Stimulated activated CD4-positive, alpha-beta T cell treated with anti-CD3 and anti-CD28 coated beads, Interleukin-1b, Interleukin-23, amount 100 ng/mL, for 4 hours (primary cell): Measurements from ENCODE around the gene NPR1.
A peak's percentile ranks its signal among the peaks of the same experiment; 100 is the strongest.
"Not testable (repeated sequence)": the region's sequence is repeated elsewhere in the genome, so short reads cannot be mapped to it uniquely, and the experiment has no call there.

Source experiments
- DNase-seq, 2 donors: peaks; one replicate each; pipeline ENCODE4 v3.0.0-alpha.2; 2020; ENCODE audit warnings: low read depth in 2 of 2

NPR1 gene

DNA sequence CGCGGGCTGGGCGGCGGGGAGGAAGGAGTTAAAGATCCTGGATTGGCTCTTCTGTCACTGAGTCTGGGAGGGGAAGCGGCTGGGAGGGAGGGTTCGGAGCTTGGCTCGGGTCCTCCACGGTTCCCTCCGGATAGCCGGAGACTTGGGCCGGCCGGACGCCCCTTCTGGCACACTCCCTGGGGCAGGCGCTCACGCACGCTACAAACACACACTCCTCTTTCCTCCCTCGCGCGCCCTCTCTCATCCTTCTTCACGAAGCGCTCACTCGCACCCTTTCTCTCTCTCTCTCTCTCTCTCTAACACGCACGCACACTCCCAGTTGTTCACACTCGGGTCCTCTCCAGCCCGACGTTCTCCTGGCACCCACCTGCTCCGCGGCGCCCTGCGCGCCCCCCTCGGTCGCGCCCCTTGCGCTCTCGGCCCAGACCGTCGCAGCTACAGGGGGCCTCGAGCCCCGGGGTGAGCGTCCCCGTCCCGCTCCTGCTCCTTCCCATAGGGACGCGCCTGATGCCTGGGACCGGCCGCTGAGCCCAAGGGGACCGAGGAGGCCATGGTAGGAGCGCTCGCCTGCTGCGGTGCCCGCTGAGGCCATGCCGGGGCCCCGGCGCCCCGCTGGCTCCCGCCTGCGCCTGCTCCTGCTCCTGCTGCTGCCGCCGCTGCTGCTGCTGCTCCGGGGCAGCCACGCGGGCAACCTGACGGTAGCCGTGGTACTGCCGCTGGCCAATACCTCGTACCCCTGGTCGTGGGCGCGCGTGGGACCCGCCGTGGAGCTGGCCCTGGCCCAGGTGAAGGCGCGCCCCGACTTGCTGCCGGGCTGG, at the start of gene NPR1:
Gene NPR1, plus strand, starts transcription at position 170 of the 818 bp plus-strand sequence. Its CDS starts 421 bp downstream, at position 591.
- no peak for DNase-seq

- DNase-seq, result no peak
Observed at GRCh38 chr1:153629343-153629665, 49.2 kb upstream of the NPR1 start.

DNA sequence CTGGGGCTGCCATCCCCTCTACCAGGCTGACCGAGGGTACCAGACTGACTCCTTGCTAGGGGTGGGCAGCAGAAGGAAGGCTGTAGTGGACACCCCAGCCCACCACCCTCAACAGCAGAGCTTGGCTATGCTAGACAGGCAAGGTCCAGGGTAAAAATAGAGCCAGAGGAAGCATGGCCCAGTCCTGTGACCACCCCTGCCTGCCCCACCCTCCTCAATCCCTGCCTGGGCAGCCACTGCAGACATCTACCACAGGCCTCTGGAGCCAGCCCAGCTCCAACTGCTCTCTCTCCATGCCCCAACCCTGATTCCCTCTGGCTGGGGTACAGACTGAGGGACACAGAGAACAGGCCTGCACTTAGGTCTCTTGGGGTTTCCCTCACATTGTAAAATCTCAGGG, 48.5 kb upstream of the NPR1 start:
- no peak for DNase-seq

DNA sequence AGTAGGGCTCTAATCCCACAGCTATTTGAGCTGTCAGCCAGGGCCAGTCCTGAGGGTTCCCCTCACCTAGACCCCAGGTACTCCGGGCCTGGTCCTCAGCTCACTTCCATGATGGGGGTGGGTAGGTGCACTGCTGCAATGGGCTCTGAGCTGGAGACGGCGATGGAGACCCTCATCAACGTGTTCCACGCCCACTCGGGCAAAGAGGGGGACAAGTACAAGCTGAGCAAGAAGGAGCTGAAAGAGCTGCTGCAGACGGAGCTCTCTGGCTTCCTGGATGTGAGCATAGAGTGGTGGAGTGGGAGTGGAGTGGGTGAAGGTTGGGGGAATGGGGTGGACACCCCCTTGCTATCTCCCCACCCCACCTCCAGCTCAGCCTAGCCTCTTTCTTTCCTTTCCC, 48.1 kb upstream of the NPR1 start:
- DNase-seq, result no peak

DNA sequence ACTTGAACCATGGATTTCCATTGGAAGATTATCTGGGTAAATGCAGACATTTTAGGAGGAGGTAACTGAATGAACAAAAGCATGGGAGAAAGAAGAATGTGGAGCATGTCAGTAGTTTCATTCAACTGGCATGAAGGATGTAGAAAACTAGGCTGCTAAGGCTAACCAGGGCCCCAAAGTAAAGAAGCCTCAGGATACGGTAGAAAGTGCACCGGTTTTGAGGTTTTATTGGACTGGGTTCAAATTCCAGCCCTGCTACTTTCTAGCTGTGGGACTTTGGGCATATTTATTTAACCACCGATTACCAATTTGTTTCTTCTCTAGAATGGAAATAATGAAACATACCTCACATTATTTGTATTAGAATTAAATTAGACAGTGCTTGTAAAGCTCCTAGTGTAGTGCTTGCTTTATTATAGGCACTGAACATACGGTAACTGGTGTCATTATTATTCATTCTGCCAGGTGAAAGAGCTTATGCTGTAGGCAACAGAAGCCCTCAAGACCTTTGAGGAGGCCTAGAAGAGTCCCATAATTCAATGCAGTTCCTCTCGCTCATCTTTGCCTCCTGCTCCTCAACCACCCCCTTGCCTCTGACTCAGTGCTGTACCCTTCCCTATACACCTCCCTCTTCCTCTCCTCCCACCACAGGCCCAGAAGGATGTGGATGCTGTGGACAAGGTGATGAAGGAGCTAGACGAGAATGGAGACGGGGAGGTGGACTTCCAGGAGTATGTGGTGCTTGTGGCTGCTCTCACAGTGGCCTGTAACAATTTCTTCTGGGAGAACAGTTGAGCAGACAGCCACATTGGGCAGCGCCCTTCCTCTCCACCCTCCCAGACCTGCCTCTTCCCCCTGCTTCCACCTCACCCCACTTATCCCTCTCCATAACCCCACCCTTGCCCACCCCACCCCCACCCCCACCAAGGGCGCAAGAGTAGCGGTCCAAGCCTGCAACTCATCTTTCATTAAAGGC, 47.2 kb upstream of the NPR1 start:
- no peak for DNase-seq

GRCh38 chr1:153633161-153633753, 45.2 kb upstream of the NPR1 start:
- no peak for DNase-seq

DNA sequence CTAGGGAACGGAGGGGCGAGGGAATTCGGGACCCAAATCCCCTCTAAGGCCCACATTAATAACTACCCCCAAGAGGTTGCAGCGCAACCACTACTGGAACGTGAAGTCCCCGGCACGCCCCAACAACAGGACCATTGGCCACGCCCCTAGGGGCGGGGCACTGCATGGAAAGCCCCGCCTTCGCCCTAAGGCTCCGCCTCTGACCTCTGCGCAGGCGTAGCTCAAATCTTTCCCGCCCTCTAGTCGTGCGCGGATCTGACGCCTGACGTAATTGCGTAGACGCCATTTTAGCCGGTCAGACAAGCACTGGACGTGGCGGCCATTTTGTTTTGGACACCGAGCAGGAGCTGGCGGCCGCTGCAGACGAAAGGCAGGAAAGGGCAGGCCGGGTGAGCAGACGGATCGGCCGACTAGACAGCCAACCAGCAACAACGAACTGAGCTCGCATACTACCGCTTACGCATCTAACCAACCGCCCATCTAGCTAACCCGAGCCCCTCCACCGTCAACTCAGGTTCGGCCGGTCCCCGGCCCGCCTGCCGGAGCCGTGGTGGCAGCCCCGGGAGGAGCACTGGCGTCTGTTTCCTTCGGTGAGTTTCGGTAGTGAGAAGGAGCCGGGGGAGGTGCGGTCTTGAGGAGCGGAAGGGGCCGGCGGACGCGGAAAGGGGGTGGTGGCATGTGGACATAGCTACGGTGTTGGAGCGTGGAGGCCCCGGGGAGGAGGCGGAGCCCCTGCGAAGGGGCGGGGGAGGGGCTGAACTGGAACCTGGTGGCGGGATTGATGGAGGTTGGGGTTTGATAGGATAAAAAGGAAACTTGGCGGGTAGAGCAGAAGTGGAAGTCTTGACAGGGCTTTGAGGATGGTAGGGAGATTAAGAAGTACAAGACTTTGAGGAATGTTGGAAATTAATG, 44.5 kb upstream of the NPR1 start, which contains the start of gene CHTOP:
Gene CHTOP, plus strand, starts transcription at position 313 of the 912 bp plus-strand sequence. CDS start 2,523 bp downstream, outside the sequence.
- peak; percentile 94 to 96 for DNase-seq

DNA sequence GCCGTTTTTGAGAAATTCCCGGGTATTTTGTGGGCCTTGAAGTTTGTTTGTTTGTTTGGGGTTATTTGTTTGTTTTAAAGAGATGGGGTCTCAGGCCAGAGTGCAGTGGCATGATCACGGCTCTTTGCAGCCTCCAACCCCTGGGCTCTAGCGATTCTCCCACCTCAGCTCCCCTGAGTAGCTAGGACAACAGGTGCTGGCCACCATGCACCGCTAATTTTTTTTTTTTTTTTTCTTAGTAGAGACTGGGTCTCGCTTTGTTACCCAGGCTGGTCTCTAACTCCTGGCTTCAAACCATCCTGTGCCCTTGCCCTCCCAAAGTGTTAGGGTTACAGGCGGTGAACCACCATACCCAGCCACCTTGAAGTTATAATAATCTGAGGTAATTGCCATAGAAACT, 42.6 kb upstream of the NPR1 start:
- no peak for DNase-seq

- DNase-seq, result no peak
Observed at GRCh38 chr1:153636312-153636711, 42.2 kb upstream of the NPR1 start.

GRCh38 chr1:153638261-153638660, 40.2 kb upstream of the NPR1 start:
- no peak for DNase-seq

GRCh38 chr1:153639280-153639679, 39.2 kb upstream of the NPR1 start:
- DNase-seq, result no peak

DNA sequence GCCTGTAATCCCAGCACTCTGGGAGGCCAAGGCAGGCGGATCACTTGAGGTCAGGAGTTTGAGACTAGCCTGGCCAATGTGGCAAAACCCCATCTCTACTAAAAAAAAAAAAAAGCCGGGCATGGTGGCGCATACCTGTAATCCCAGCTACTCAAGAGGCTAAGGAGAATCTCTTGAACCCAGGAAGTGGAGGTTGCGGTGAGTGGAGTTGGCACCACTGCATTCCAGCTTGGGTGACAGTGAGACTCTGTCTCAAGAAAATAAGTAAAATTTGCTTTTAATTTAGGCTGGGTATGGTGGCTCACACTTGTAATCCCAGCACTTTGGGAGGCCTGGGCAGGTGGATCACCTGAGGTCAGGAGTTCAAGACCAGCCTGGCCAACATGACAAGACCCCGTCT, 38.3 kb upstream of the NPR1 start:
- not testable (repeated sequence) for DNase-seq

DNA sequence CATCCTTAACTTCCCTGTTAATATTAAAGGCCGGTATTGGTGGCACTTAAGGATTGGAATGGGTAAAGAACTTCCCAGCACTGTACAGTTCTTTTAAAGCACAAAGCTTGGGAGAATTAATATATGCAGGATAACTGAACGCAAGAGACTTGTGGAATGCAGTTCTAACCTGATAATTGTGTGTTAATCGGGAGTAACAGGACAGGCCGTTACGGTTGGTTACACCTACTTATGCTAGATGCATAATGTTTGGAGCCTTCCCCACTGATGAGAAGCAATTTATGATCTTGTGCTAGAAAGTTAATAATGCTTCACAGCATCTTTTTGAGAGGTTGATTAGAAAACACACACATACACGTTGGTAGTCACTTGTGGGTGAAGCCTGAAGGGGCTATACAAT, 37.6 kb upstream of the NPR1 start:
- no peak for DNase-seq

DNA sequence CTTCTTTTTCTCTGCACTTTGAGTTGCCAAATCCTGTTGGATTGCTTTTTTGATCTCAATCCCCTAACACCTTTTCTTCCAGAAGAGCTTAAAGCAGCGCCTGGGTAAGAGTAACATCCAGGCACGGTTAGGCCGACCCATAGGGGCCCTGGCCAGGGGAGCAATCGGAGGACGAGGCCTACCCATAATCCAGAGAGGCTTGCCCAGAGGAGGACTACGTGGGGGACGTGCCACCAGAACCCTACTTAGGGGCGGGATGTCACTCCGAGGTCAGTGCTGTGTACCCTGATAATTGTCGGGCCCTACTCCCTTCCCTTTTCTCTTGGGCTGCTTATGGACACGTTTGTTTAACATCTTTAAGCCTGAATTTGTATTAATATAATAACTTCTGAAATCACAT, 36.3 kb upstream of the NPR1 start:
- no peak for DNase-seq

DNA sequence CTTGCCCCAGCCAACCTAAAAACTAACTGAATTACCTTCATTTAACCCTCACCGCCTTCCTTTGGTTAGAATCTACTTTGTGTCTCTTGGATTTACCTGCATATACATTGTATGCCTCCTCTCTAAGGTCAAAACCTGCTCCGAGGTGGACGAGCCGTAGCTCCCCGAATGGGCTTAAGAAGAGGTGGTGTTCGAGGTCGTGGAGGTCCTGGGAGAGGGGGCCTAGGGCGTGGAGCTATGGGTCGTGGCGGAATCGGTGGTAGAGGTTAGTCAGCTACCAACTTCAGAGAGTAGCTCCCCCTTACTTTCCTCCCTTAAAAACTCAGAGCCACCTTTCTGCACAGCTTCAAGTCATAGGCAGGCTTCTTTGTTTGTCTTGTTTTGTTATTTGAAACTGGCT, 35.4 kb upstream of the NPR1 start:
- no peak for DNase-seq

DNA sequence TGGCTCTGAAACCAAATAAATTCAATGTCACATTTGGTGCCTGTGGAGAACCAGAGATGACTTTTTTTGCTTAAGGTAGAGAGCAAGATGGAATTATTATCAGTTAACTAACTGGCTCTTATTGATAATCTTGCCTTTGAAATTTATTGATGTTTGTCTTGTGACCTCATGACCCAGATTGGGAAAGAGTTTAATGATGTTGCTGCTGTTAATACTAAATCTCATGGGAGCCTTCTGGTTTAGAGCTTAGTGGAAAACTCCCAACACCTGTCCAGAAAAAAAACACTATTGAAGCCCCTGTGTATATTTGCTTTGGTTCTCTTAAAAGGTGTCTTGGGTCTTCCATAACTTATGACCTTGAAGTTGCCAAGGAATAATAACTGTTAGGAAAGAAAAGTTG, 34.7 kb upstream of the NPR1 start:
- no peak for DNase-seq

- no peak for DNase-seq
Observed at GRCh38 chr1:153646672-153647345, 31.7 kb upstream of the NPR1 start.

GRCh38 chr1:153647346-153647714, 31.2 kb upstream of the NPR1 start:
- no peak for DNase-seq

DNA sequence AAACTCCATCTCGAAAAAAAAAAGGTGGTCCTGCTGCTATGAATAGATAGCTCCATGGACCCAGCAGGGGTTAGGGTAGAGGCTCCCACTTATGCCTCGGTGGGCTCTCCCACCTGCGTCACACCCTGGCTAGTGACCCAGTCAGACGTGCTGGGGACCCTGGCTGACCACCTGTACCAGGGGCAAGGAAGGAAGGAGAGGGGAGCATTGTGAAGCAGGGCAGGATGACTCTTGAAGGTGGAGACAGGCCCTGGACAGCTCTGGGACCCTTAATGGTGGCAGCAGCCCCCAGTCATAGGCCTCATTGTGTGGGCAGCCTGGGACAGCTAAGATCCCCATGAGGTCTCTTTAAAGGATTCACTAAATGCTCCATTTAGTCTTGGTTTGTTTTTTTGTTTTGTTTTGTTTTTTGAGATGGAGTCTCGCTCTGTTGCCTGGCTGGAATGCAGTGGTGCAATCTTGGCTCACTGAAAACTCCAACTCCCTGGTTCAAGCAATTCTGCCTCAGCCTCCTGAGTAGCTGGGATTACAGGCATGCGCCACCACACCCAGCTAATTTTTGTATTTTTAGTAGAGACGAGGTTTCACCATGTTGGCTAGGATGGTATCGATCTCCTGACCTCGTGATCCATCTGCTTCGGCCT, 30.4 kb upstream of the NPR1 start:
- DNase-seq, result no peak

- no peak for DNase-seq
Observed at GRCh38 chr1:153649137-153649862, 29.2 kb upstream of the NPR1 start.
